NCI-H1930 (cell line): Measurements from ENCODE around the gene NDUFS1.
"Not testable (repeated sequence)": the region's sequence is repeated elsewhere in the genome, so short reads cannot be mapped to it uniquely, and the experiment has no call there.

ENCODE experiments used
- DNase-seq, 2 experiments: peaks; one replicate each; lab custom pipeline; 2025; lab: John Stamatoyannopoulos, UW

NDUFS1 gene

GRCh38 chr2:206098471-206098870, 60.8 kb downstream of the NDUFS1 start:
- no peak for DNase-seq

- DNase-seq, result no peak
Observed at GRCh38 chr2:206096876-206097275, 62.4 kb downstream of the NDUFS1 start.

- no peak for DNase-seq
Observed at GRCh38 chr2:206095536-206096332, 63.5 kb downstream of the NDUFS1 start.

GRCh38 chr2:206092297-206092696, 66.9 kb downstream of the NDUFS1 start:
- DNase-seq, result no peak

GRCh38 chr2:206088248-206088647, 71.0 kb downstream of the NDUFS1 start:
- DNase-seq, result no peak

- DNase-seq, result no peak
Observed at GRCh38 chr2:206086716-206087350, 72.4 kb downstream of the NDUFS1 start.

GRCh38 chr2:206085742-206086445, 73.3 kb downstream of the NDUFS1 start, which contains the start of gene INO80D:
TSS of gene INO80D (minus strand) at chr2:206086174. CDS start at chr2:206063016, 23,158 bp downstream.
- peak; percentile 66 to 67 for DNase-seq

- no peak for DNase-seq
Observed at GRCh38 chr2:206084870-206085741, 74.1 kb downstream of the NDUFS1 start.

GRCh38 chr2:206084439-206084869, 74.8 kb downstream of the NDUFS1 start:
- peak; percentile 45 to 46 for DNase-seq

GRCh38 chr2:206083602-206084438, 75.4 kb downstream of the NDUFS1 start:
- DNase-seq, result no peak

- no peak for DNase-seq
Observed at GRCh38 chr2:206082298-206082843, 76.9 kb downstream of the NDUFS1 start.

- no peak for DNase-seq
Observed at GRCh38 chr2:206080927-206081326, 78.3 kb downstream of the NDUFS1 start.

GRCh38 chr2:206079699-206080465, 79.4 kb downstream of the NDUFS1 start:
- DNase-seq, result no peak

GRCh38 chr2:206077879-206078278, 81.4 kb downstream of the NDUFS1 start:
- DNase-seq, result not testable (repeated sequence)

GRCh38 chr2:206075113-206075512, 84.1 kb downstream of the NDUFS1 start:
- no peak for DNase-seq

- no peak for DNase-seq
Observed at GRCh38 chr2:206071807-206072206, 87.4 kb downstream of the NDUFS1 start.

- no peak for DNase-seq
Observed at GRCh38 chr2:206069417-206069816, 89.8 kb downstream of the NDUFS1 start.

GRCh38 chr2:206068207-206068606, 91.0 kb downstream of the NDUFS1 start:
- DNase-seq, result no peak
